NK-92 (cell line): ENCODE data around the gene HOXA10.

Source experiments
- DNase-seq: peaks from one replicate; lab custom pipeline; 2025; ENCODE audit not compliant: unreplicated experiment; lab: John Stamatoyannopoulos, UW

The HOXA10 gene

GRCh38 chr7:27203964-27204594, 30.0 kb upstream of the HOXA10 start:
- no peak for DNase-seq

DNA sequence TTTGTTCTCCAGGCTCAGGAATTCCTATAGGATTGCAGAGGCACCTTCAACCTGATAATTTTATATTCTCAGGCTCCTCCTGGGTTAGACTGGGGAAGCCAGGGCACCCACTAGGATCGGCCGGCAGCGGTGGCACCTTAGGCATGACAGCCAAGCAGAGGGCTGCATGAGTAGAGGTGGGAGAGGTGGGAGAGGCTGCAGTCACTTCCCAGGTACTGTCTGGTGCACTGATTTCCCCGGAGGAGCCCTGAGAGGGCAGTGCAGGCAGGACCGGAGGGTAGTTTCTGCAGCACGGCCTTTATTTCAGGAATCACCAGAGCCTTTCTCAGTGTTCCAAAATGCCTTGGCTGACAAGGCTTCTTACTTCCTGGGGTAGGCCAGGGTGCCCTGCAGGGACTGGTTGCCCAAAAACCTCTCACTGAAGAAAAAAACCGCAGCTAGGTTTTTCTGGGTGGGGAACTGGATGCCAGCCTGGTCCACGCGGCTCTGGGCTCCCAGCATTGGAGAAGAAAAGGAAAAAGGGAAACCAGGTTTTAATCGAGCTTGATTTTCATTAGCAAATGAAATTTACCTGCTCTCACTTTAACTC, 29.3 kb upstream of the HOXA10 start:
- no peak for DNase-seq

GRCh38 chr7:27202862-27203134, 28.7 kb upstream of the HOXA10 start:
- DNase-seq: no peak

- DNase-seq: no peak
These were observed 28.1 kb upstream of the HOXA10 start for GRCh38 chr7:27202018-27202861.

DNA sequence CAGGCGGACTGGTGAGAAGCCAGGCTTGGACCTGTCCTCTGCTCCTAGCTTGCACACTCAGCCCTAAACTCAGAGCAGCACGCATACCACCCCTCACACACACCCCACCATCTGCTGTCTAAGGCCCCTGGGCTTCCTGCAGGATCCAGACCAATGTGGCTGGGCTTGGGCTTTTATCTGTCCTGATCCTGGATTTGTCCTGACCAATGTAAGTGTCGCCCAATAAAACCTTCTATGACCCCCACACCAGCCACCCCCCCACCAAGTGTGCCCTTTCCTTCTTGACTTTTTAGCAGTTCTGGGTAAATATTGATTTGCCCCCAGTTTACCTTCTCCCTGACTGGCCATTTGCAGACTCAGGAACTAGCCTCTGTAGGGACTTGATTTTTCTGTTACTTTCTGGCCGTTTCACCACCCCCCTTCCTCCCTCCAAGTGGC, 27.5 kb upstream of the HOXA10 start:
- DNase-seq: no peak

- no peak for DNase-seq
These were observed 26.9 kb upstream of the HOXA10 start for GRCh38 chr7:27200761-27201579.

GRCh38 chr7:27199849-27200760, 26.0 kb upstream of the HOXA10 start, which contains the start of gene HOXA13:
TSS of gene HOXA13 (minus strand) at chr7:27200091. CDS start at chr7:27200077, 14 bp downstream.
- DNase-seq: no peak

GRCh38 chr7:27198871-27199801, 25.0 kb upstream of the HOXA10 start:
- no peak for DNase-seq

GRCh38 chr7:27198138-27198841, 24.2 kb upstream of the HOXA10 start:
- no peak for DNase-seq

DNA sequence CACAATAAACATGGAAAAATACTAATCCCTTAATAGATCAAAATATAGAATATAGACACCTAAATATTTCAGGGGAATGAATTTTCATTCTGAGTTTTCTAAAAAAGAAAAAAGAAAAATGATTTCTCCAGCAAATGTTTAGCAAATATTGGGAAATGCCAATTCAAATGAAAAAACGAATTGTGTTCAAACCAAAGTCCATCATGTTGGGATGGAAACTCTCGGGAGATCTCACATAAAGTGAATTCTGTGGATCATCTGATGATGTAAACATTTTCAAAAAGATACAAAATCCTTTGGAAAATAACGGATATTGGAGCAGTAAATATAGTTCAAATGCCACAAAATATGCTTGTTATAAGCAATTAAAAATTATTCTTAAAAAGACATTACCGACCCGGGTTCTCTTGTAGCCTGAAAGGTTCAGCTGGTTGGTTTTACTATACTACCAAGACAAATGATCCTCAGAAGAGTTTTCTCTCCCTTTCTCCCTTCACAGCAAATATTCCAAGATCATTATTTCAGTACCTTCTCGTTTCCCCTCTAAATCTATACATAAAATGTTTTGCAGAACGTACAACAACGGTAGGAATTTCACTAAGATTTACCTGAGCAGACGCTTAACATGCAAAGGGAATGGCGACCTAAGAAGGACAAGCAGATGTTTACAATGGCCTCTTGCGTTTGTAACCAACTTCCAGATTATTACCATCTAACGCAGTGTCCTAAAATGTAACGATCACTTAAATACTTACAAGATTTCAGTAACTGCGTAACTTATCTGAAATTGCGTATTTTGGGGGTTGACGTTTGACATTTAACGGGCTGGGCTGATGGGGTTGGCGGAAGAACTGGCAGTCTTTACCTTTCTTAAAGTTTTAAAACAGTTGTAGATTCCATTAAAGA, 23.3 kb upstream of the HOXA10 start:
- DNase-seq: no peak

DNA sequence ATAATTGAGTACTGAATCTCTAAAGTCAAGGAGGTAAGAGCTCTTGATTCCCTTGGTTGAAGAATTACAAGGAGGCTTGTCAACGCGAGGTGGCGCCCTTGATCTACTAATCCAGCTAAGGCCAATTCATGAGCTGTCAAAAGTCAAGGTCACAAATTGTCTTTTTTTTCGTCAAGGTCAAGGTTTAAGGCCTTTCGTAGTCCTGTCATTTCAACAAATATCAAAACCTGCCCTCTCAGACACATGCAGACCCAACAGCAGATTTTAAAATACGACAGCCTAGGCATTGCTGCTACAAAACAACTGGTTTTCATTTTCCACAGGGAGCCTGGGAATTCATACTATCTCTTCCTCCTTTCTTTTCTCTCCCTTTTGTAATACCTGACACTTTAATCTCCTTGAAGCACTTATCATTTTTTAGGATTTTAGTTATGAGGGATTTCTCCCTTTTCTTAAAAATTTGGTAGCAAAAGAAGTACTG, 22.2 kb upstream of the HOXA10 start:
- DNase-seq: no peak

DNA sequence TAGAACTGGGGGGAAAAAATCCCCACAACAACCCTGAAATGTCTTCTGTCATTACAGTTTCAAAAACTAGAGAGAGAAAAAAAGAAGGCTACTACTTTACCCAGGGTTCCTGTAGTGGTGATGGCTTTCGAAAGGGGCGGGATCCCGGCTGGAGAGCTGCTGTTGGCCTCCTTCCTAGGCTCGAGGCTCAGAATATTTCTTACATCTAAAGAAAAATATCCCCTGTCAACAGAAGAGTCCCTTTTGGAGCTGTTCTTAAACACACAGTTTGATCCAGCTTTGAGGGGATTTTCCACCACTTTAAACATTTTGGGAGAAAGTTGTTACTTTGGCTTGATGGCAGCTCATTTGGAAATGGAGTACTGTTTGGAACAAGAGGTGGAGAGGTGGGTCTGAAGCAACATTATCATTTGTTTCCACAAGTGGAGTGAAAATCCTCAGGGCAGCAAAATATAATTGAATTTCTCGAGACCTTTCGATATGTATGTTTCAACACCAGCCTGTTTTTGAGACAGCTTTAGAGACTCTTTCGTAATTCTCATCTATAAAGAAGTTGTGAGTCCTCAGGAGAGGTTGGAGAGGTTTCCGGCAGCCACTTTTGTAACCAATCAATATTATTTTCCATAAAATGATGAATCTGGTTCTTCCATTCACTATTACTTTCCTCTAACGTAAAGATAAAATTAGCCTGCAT, 20.7 kb upstream of the HOXA10 start:
- no peak for DNase-seq

- DNase-seq: no peak
These were observed 19.9 kb upstream of the HOXA10 start for GRCh38 chr7:27194002-27194352.

GRCh38 chr7:27193335-27194001, 19.3 kb upstream of the HOXA10 start:
- no peak for DNase-seq

DNA sequence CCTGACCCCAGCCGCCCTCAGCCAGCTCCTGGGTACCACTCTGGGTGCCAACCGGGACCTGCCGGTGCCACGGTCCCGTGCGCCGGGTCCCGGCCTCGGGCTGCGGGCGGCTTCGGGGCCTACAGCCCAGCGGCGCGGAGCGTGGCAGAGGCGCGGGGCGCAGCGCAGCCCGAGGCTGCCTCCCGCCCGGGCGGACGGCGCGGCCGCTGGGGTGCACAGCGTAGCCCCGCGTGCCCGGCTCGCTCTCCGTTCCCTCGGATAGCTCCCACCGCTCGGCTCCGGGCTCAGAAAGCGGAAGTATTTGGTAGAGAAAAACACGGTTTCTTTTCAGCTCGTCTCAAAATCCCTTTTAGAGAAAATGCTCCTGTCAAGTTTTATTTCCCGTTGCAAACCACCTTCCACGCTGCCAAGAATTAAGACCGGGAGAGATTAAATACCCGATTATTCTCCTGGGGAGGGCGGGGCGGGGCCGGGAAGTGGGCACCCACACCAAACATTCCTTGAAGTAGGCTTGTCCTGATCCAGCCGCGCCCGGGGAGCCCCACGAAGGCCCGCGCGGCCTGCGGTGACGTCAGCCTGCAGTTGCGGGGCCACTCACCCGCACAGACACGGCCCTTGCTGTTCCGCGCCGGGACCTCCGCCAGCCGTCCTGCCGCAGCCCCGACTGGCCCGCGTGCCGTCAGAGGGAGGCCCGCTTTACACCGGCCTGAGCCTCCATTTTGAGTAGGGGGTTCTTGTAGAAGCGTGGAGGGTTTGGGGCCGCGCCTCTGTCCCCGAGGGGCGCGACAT, 18.6 kb upstream of the HOXA10 start:
- DNase-seq: no peak
